ENCODE measurements around the gene CERS1. TPM values are rescaled to one million over a fixed set of nuclear protein-coding genes. Genes with fewer than 3 reads are reported as not detected.

Gene CERS1
- total and polyA plus RNA-seq, 2 experiments from 2014 or later, result 0.38 to 0.54 TPM

GRCh38 chr19:18883526-18884304 is 12.2 kb downstream of the CERS1 start:
- Histone ChIP-seq H2AFZ (no peak overlapping the region), H3K36me3 (ENCODE audit: low read depth) (no peaks in the 10 kb centered on the region), H3F3A (ENCODE audit: insufficient read depth) (no peaks in the 10 kb centered on the region), H3K9ac (no peak overlapping the region), H3K4me2 (ENCODE audit: unreplicated experiment) (no peak overlapping the region), H3K27ac (no peak overlapping the region), H4K20me1 (ENCODE audit: insufficient read depth) (no peaks in the 10 kb centered on the region), H3K4me3 (no peak overlapping the region), H3K9me2 (ENCODE audit: insufficient read depth) (no peaks in the 10 kb centered on the region), H3K4me1 (ENCODE audit: insufficient read depth) (no peaks in the 10 kb centered on the region), H3K9me3 (ENCODE audit: low read depth) (no peaks in the 10 kb centered on the region), H3K79me2 (ENCODE audit: insufficient read depth) (no peaks in the 10 kb centered on the region), H3K27me3 (replicated peaks; ENCODE audit: insufficient read depth) (no peaks in the 10 kb centered on the region)
- TF ChIP-seq EZH2phosphoT487 (IDR thresholded peaks at IDR 0.05; ENCODE audit: insufficient read depth, low read depth) (no peak), EZH2 (IDR thresholded peaks at IDR 0.05; ENCODE audit: insufficient read depth, poor library complexity, severe bottlenecking) (no peak)
- no peak for DNase-seq
- 78 to 83% methylated on average over 26 to 30 of the region's 30 CpGs for WGBS, 2 experiments (ENCODE audit: low coverage in 1 of 2, low lambda C conversion rate in 2 of 2, missing lambda C conversion rate in 2 of 2)
- in situ Hi-C loops (cut with MboI), result no loop called here

GRCh38 chr19:18881491-18881890 is 14.5 kb downstream of the CERS1 start:
- in situ Hi-C loops (cut with MboI), result no loop called here
- Histone ChIP-seq H3K4me2 (ENCODE audit: unreplicated experiment) (no peak overlapping the region), H3K4me1 (ENCODE audit: insufficient read depth) (no peaks in the 10 kb centered on the region), H2AFZ (no peak overlapping the region), H3K4me3 (no peak overlapping the region), H3K9me3 (ENCODE audit: low read depth) (no peaks in the 10 kb centered on the region), H3K27ac (no peak overlapping the region), H3K9me2 (ENCODE audit: insufficient read depth) (no peaks in the 10 kb centered on the region), H3F3A (ENCODE audit: insufficient read depth) (no peaks in the 10 kb centered on the region), H3K9ac (no peak overlapping the region), H3K36me3 (ENCODE audit: low read depth) (no peaks in the 10 kb centered on the region), H3K79me2 (ENCODE audit: insufficient read depth) (no peaks in the 10 kb centered on the region), H4K20me1 (ENCODE audit: insufficient read depth) (no peaks in the 10 kb centered on the region), H3K27me3 (replicated peaks; ENCODE audit: insufficient read depth) (no peaks in the 10 kb centered on the region)
- 82 to 86% methylated on average over 7 of the region's 7 CpGs for WGBS, 2 experiments (ENCODE audit: low coverage in 1 of 2, low lambda C conversion rate in 2 of 2, missing lambda C conversion rate in 2 of 2)
- TF ChIP-seq EZH2 (IDR thresholded peaks at IDR 0.05; ENCODE audit: insufficient read depth, poor library complexity, severe bottlenecking) (no peak), EZH2phosphoT487 (IDR thresholded peaks at IDR 0.05; ENCODE audit: insufficient read depth, low read depth) (no peak)
- DNase-seq, result no peak

GRCh38 chr19:18879579-18880373 is 16.2 kb downstream of the CERS1 start:
- no peaks in the 10 kb centered on the region for H3K9me3 ChIP-seq (ENCODE audit: low read depth)
- peak; percentile 44 for DNase-seq
- peaks cover 6% of the 10 kb centered on the region; the same call in 1 of the 2 replicates for H3F3A ChIP-seq (ENCODE audit: insufficient read depth)
- H3K36me3 ChIP-seq (ENCODE audit: low read depth), result no peaks in the 10 kb centered on the region
- H3K9me2 ChIP-seq (ENCODE audit: insufficient read depth), result no peaks in the 10 kb centered on the region
- H4K20me1 ChIP-seq (ENCODE audit: insufficient read depth), result no peaks in the 10 kb centered on the region
- no peak overlapping the region for H2AFZ ChIP-seq
- H3K79me2 ChIP-seq (ENCODE audit: insufficient read depth), result no peaks in the 10 kb centered on the region
- in situ Hi-C loops (cut with MboI), result no loop called here
- TF ChIP-seq EZH2 (IDR thresholded peaks at IDR 0.05; ENCODE audit: insufficient read depth, poor library complexity, severe bottlenecking) (no peak), EZH2phosphoT487 (IDR thresholded peaks at IDR 0.05; ENCODE audit: insufficient read depth, low read depth) (no peak)
- no peak overlapping the region for H3K4me3 ChIP-seq
- no peak overlapping the region for H3K27ac ChIP-seq
- 70 to 91% methylated on average over 6 to 13 of the region's 13 CpGs for WGBS, 2 experiments (ENCODE audit: low coverage in 1 of 2, low lambda C conversion rate in 2 of 2, missing lambda C conversion rate in 2 of 2)
- no peaks in the 10 kb centered on the region for H3K27me3 ChIP-seq (replicated peaks; ENCODE audit: insufficient read depth)
- no peak overlapping the region for H3K9ac ChIP-seq
- H3K4me1 ChIP-seq (ENCODE audit: insufficient read depth), result no peaks in the 10 kb centered on the region
- no peak overlapping the region for H3K4me2 ChIP-seq (ENCODE audit: unreplicated experiment)

- Histone ChIP-seq H3K4me3 (no peak overlapping the region), H3F3A (ENCODE audit: insufficient read depth) (peaks cover 6% of the 10 kb centered on the region; the same call in 1 of the 2 replicates), H3K79me2 (ENCODE audit: insufficient read depth) (no peaks in the 10 kb centered on the region), H2AFZ (no peak overlapping the region), H3K4me2 (ENCODE audit: unreplicated experiment) (no peak overlapping the region), H3K27ac (no peak overlapping the region), H3K36me3 (ENCODE audit: low read depth) (no peaks in the 10 kb centered on the region), H3K9ac (no peak overlapping the region), H3K4me1 (ENCODE audit: insufficient read depth) (no peaks in the 10 kb centered on the region), H3K9me2 (ENCODE audit: insufficient read depth) (no peaks in the 10 kb centered on the region), H3K27me3 (replicated peaks; ENCODE audit: insufficient read depth) (no peaks in the 10 kb centered on the region), H3K9me3 (ENCODE audit: low read depth) (no peaks in the 10 kb centered on the region), H4K20me1 (ENCODE audit: insufficient read depth) (no peaks in the 10 kb centered on the region)
- no peak for DNase-seq
- TF ChIP-seq EZH2 (IDR thresholded peaks at IDR 0.05; ENCODE audit: insufficient read depth, poor library complexity, severe bottlenecking) (no peak), EZH2phosphoT487 (IDR thresholded peaks at IDR 0.05; ENCODE audit: insufficient read depth, low read depth) (no peak)
- 91% methylated on average over 29 to 34 of the region's 34 CpGs for WGBS, 2 experiments (ENCODE audit: low coverage in 1 of 2, low lambda C conversion rate in 2 of 2, missing lambda C conversion rate in 2 of 2)
- in situ Hi-C loops (cut with MboI), result no loop called here
Observed at GRCh38 chr19:18878858-18879578, 16.9 kb downstream of the CERS1 start.
